HEK293 (cell line): ENCODE results near the gene SLC16A5.

ENCODE experiments used
- GLIS1 ChIP-seq: fragments of 450-650 bp; formaldehyde crosslinking; IDR thresholded peaks from 2 replicates; pipeline ENCODE4 v1.5.1; 2016; ENCODE audit warnings: missing biosample characterization, missing genetic modification characterization
- SCRT2 ChIP-seq: fragments of 450-650 bp; formaldehyde crosslinking; IDR thresholded peaks from 2 replicates; pipeline ENCODE4 v1.5.1; 2016; ENCODE audit warnings: missing biosample characterization, missing genetic modification characterization
- SP7 ChIP-seq: fragments of 450-650 bp; formaldehyde crosslinking; IDR thresholded peaks from 2 replicates; pipeline ENCODE4 v1.5.1; 2016; ENCODE audit warnings: missing biosample characterization, missing genetic modification characterization
- ZNF10 ChIP-seq: fragments of 450-650 bp; formaldehyde crosslinking; IDR thresholded peaks from 2 replicates; pipeline ENCODE4 v1.5.1; 2017; ENCODE audit warnings: missing biosample characterization, missing genetic modification characterization
- ZNF16 ChIP-seq: fragments of 450-650 bp; formaldehyde crosslinking; IDR thresholded peaks from 2 replicates; pipeline ENCODE4 v1.5.1; 2016; ENCODE audit warnings: low read depth, missing biosample characterization, missing genetic modification characterization
- ZNF324 ChIP-seq: fragments of 450-650 bp; formaldehyde crosslinking; IDR thresholded peaks from 2 replicates; pipeline ENCODE4 v1.5.1; 2016; ENCODE audit warnings: missing biosample characterization, missing genetic modification characterization
- ZNF416 ChIP-seq: fragments of 450-650 bp; formaldehyde crosslinking; IDR thresholded peaks from 2 replicates; pipeline ENCODE4 v1.5.1; 2016; ENCODE audit warnings: missing biosample characterization, missing genetic modification characterization
- ZNF433 ChIP-seq: fragments of 450-650 bp; formaldehyde crosslinking; IDR thresholded peaks from 2 replicates; pipeline ENCODE4 v1.5.1; 2016; ENCODE audit warnings: missing biosample characterization, missing genetic modification characterization, low read depth
- ZNF514 ChIP-seq: fragments of 450-650 bp; formaldehyde crosslinking; IDR thresholded peaks from 2 replicates; pipeline ENCODE4 v1.5.1; 2016; ENCODE audit warnings: missing biosample characterization, missing genetic modification characterization
- ZNF530 ChIP-seq: fragments of 450-650 bp; formaldehyde crosslinking; IDR thresholded peaks from 2 replicates; pipeline ENCODE4 v1.5.1; 2016; ENCODE audit warnings: low read depth, missing biosample characterization, missing genetic modification characterization
- ZNF561 ChIP-seq: fragments of 450-650 bp; IDR thresholded peaks from 2 replicates; pipeline ENCODE4 v1.5.1; 2018; ENCODE audit warnings: missing biosample characterization, missing genetic modification characterization, borderline replicate concordance
- ZNF585B ChIP-seq: fragments of 450-650 bp; formaldehyde crosslinking; IDR thresholded peaks from 2 replicates; pipeline ENCODE4 v1.5.1; 2016; ENCODE audit warnings: missing biosample characterization, missing genetic modification characterization
- ZNF596 ChIP-seq: fragments of 450-650 bp; IDR thresholded peaks from 2 replicates; pipeline ENCODE4 v1.5.0; 2018; ENCODE audit warnings: missing biosample characterization, mild to moderate bottlenecking, missing genetic modification characterization, moderate library complexity
- ZNF624 ChIP-seq: fragments of 450-650 bp; formaldehyde crosslinking; IDR thresholded peaks from 2 replicates; pipeline ENCODE4 v1.5.1; 2017; ENCODE audit warnings: missing biosample characterization, missing genetic modification characterization
- ZNF664 ChIP-seq: fragments of 450-650 bp; formaldehyde crosslinking; IDR thresholded peaks from 2 replicates; pipeline ENCODE4 v1.5.1; 2016; ENCODE audit warnings: missing biosample characterization, missing genetic modification characterization
- ZNF76 ChIP-seq: fragments of 450-650 bp; formaldehyde crosslinking; IDR thresholded peaks from 2 replicates; pipeline ENCODE4; 2016; ENCODE audit warnings: low read depth, missing biosample characterization, missing genetic modification characterization, borderline replicate concordance
- ZNF843 ChIP-seq: fragments of 450-650 bp; formaldehyde crosslinking; IDR thresholded peaks from 2 replicates; pipeline ENCODE4 v1.5.1; 2016; ENCODE audit warnings: missing biosample characterization, missing genetic modification characterization
- ZSCAN16 ChIP-seq: fragments of 450-650 bp; formaldehyde crosslinking; IDR thresholded peaks from 2 replicates; pipeline ENCODE4 v1.5.1; 2016; ENCODE audit warnings: missing biosample characterization, missing genetic modification characterization
- ZSCAN30 ChIP-seq: fragments of 450-650 bp; IDR thresholded peaks from 2 replicates; pipeline ENCODE4 v1.5.1; 2018; ENCODE audit warnings: missing biosample characterization, mild to moderate bottlenecking, missing genetic modification characterization, moderate library complexity
- TF ChIP-seq, protein P1 (sequence below): fragments of 450-650 bp; IDR thresholded peaks from 2 replicates; pipeline ENCODE4 v1.5.1; 2018; ENCODE audit warnings: missing biosample characterization, missing genetic modification characterization
- TF ChIP-seq, protein P2 (sequence below): fragments of 450-650 bp; formaldehyde crosslinking; IDR thresholded peaks from 2 replicates; pipeline ENCODE4 v1.5.1; 2016; ENCODE audit warnings: missing biosample characterization, missing genetic modification characterization
- TF ChIP-seq, protein P3 (sequence below): fragments of 450-650 bp; formaldehyde crosslinking; IDR thresholded peaks from 2 replicates; pipeline ENCODE4 v1.5.1; 2016; ENCODE audit warnings: missing biosample characterization, missing genetic modification characterization
- TF ChIP-seq, protein P4 (sequence below): fragments of 450-650 bp; formaldehyde crosslinking; IDR thresholded peaks from 2 replicates; pipeline ENCODE4 v1.5.1; 2016; ENCODE audit warnings: missing biosample characterization, missing genetic modification characterization
- TF ChIP-seq, protein P5 (sequence below): IDR thresholded peaks from 2 replicates; pipeline ENCODE4 v1.6.1; 2011; ENCODE audit warnings: mild to moderate bottlenecking, low read depth, low read length, borderline replicate concordance
- TF ChIP-seq, protein P6 (sequence below): fragments of 450-650 bp; formaldehyde crosslinking; IDR thresholded peaks from 2 replicates; pipeline ENCODE4 v1.5.1; 2016; ENCODE audit warnings: missing biosample characterization, missing genetic modification characterization
- TF ChIP-seq, protein P7 (sequence below): fragments of 450-650 bp; formaldehyde crosslinking; IDR thresholded peaks from 2 replicates; pipeline ENCODE4 v1.5.1; 2016; ENCODE audit warnings: missing biosample characterization, missing genetic modification characterization, low read depth

Gene SLC16A5

DNA sequence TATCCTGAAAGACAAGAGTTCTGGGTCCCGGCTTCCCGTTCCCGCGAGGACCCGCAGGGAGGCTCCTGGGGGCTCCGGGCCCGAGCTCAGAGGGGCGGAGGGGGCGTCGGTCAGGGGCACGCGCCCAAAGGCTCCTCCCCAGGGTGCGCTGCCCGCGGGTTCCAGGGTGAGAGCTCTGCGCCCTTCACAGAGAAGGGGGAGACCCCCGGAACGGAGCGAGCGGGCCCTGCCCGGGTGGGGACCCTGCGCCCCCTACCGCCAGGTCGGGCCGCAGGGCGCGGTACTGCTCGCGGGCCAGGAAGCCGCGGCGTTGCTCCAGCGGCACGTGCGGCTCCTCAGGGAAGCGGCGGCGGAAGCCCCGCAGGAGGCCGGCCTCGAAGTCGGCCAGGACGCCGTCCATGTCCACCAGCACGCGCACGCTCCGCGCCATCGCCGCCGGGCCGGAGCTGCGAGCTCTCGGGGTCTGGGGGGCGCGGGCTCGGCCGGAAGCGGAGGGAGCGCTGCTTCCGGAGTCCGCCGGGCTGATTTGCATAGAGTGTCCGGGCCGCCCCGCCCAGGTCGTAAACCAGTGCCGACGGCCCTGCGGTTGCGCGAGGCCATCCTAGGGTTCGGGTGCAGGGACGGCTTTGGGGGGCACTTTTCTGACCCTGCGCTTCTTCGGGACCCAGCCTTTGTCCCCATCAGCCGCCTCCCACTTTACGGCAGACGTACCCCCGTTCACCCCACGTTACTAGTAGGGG lies 43.7 kb downstream of the SLC16A5 start, which contains the start of gene NT5C (continued):
- TF ChIP-seq, protein P1, sequence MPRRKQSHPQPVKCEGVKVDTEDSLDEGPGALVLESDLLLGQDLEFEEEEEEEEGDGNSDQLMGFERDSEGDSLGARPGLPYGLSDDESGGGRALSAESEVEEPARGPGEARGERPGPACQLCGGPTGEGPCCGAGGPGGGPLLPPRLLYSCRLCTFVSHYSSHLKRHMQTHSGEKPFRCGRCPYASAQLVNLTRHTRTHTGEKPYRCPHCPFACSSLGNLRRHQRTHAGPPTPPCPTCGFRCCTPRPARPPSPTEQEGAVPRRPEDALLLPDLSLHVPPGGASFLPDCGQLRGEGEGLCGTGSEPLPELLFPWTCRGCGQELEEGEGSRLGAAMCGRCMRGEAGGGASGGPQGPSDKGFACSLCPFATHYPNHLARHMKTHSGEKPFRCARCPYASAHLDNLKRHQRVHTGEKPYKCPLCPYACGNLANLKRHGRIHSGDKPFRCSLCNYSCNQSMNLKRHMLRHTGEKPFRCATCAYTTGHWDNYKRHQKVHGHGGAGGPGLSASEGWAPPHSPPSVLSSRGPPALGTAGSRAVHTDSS, result no peak
- no peak for TF ChIP-seq SP7 (tag by site-specific recombination)
- TF ChIP-seq ZNF76 (tag by site-specific recombination), result 0 out of 2 replicates have a peak, but pooled peaks have one; percentile 1
- TF ChIP-seq ZNF433 (tag by site-specific recombination), result no peak
- peak; percentile 60 for TF ChIP-seq ZNF596 (tag by site-specific recombination)
- TF ChIP-seq, protein P2, sequence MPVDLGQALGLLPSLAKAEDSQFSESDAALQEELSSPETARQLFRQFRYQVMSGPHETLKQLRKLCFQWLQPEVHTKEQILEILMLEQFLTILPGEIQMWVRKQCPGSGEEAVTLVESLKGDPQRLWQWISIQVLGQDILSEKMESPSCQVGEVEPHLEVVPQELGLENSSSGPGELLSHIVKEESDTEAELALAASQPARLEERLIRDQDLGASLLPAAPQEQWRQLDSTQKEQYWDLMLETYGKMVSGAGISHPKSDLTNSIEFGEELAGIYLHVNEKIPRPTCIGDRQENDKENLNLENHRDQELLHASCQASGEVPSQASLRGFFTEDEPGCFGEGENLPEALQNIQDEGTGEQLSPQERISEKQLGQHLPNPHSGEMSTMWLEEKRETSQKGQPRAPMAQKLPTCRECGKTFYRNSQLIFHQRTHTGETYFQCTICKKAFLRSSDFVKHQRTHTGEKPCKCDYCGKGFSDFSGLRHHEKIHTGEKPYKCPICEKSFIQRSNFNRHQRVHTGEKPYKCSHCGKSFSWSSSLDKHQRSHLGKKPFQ (tag by site-specific recombination), result no peak
- no peak for TF ChIP-seq ZSCAN16 (tag by site-specific recombination)
- TF ChIP-seq ZNF843 (tag by site-specific recombination), result no peak
- peak; percentile 55; the same call in 1 of the 2 replicates for TF ChIP-seq GLIS1 (tag by site-specific recombination)
- TF ChIP-seq SCRT2 (tag by site-specific recombination), result no peak
- TF ChIP-seq ZNF664, result no peak
- TF ChIP-seq ZNF624 (tag by site-specific recombination), result no peak
- TF ChIP-seq ZNF585B (tag by site-specific recombination), result no peak
- TF ChIP-seq, protein P3, sequence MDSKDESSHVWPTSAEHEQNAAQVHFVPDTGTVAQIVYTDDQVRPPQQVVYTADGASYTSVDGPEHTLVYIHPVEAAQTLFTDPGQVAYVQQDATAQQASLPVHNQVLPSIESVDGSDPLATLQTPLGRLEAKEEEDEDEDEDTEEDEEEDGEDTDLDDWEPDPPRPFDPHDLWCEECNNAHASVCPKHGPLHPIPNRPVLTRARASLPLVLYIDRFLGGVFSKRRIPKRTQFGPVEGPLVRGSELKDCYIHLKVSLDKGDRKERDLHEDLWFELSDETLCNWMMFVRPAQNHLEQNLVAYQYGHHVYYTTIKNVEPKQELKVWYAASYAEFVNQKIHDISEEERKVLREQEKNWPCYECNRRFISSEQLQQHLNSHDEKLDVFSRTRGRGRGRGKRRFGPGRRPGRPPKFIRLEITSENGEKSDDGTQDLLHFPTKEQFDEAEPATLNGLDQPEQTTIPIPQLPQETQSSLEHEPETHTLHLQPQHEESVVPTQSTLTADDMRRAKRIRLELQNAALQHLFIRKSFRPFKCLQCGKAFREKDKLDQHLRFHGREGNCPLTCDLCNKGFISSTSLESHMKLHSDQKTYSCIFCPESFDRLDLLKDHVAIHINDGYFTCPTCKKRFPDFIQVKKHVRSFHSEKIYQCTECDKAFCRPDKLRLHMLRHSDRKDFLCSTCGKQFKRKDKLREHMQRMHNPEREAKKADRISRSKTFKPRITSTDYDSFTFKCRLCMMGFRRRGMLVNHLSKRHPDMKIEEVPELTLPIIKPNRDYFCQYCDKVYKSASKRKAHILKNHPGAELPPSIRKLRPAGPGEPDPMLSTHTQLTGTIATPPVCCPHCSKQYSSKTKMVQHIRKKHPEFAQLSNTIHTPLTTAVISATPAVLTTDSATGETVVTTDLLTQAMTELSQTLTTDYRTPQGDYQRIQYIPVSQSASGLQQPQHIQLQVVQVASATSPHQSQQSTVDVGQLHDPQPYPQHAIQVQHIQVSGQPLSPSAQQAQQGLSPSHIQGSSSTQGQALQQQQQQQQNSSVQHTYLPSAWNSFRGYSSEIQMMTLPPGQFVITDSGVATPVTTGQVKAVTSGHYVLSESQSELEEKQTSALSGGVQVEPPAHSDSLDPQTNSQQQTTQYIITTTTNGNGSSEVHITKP (tag by site-specific recombination), result no peak
- no peak for TF ChIP-seq ZNF416 (tag by site-specific recombination)
- no peak for TF ChIP-seq ZNF10
- TF ChIP-seq ZNF530 (tag by site-specific recombination), result no peak
- no peak for TF ChIP-seq ZNF16 (tag by site-specific recombination)
- TF ChIP-seq ZSCAN30 (tag by site-specific recombination), result peak; percentile 95
- TF ChIP-seq, protein P4, sequence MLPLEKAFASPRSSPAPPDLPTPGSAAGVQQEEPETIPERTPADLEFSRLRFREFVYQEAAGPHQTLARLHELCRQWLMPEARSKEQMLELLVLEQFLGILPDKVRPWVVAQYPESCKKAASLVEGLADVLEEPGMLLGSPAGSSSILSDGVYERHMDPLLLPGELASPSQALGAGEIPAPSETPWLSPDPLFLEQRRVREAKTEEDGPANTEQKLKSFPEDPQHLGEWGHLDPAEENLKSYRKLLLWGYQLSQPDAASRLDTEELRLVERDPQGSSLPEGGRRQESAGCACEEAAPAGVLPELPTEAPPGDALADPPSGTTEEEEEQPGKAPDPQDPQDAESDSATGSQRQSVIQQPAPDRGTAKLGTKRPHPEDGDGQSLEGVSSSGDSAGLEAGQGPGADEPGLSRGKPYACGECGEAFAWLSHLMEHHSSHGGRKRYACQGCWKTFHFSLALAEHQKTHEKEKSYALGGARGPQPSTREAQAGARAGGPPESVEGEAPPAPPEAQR (tag by site-specific recombination), result no peak
- TF ChIP-seq, protein P5, sequence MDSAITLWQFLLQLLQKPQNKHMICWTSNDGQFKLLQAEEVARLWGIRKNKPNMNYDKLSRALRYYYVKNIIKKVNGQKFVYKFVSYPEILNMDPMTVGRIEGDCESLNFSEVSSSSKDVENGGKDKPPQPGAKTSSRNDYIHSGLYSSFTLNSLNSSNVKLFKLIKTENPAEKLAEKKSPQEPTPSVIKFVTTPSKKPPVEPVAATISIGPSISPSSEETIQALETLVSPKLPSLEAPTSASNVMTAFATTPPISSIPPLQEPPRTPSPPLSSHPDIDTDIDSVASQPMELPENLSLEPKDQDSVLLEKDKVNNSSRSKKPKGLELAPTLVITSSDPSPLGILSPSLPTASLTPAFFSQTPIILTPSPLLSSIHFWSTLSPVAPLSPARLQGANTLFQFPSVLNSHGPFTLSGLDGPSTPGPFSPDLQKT, result peak; percentile 79; the same call in 1 of the 2 replicates
- TF ChIP-seq ZNF514 (tag by site-specific recombination), result no peak
- TF ChIP-seq, protein P6, sequence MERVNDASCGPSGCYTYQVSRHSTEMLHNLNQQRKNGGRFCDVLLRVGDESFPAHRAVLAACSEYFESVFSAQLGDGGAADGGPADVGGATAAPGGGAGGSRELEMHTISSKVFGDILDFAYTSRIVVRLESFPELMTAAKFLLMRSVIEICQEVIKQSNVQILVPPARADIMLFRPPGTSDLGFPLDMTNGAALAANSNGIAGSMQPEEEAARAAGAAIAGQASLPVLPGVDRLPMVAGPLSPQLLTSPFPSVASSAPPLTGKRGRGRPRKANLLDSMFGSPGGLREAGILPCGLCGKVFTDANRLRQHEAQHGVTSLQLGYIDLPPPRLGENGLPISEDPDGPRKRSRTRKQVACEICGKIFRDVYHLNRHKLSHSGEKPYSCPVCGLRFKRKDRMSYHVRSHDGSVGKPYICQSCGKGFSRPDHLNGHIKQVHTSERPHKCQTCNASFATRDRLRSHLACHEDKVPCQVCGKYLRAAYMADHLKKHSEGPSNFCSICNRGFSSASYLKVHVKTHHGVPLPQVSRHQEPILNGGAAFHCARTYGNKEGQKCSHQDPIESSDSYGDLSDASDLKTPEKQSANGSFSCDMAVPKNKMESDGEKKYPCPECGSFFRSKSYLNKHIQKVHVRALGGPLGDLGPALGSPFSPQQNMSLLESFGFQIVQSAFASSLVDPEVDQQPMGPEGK (tag by site-specific recombination), result peak; percentile 77; the same call in 1 of the 2 replicates
- TF ChIP-seq ZNF324 (tag by site-specific recombination), result no peak
- TF ChIP-seq, protein P7, sequence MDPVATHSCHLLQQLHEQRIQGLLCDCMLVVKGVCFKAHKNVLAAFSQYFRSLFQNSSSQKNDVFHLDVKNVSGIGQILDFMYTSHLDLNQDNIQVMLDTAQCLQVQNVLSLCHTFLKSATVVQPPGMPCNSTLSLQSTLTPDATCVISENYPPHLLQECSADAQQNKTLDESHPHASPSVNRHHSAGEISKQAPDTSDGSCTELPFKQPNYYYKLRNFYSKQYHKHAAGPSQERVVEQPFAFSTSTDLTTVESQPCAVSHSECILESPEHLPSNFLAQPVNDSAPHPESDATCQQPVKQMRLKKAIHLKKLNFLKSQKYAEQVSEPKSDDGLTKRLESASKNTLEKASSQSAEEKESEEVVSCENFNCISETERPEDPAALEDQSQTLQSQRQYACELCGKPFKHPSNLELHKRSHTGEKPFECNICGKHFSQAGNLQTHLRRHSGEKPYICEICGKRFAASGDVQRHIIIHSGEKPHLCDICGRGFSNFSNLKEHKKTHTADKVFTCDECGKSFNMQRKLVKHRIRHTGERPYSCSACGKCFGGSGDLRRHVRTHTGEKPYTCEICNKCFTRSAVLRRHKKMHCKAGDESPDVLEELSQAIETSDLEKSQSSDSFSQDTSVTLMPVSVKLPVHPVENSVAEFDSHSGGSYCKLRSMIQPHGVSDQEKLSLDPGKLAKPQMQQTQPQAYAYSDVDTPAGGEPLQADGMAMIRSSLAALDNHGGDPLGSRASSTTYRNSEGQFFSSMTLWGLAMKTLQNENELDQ (tag by site-specific recombination), result no peak
- TF ChIP-seq ZNF561 (tag by site-specific recombination), result peak; percentile 84; the same call in 1 of the 2 replicates
